Measurements from ENCODE around the gene NDOR1.

NDOR1 gene

DNA sequence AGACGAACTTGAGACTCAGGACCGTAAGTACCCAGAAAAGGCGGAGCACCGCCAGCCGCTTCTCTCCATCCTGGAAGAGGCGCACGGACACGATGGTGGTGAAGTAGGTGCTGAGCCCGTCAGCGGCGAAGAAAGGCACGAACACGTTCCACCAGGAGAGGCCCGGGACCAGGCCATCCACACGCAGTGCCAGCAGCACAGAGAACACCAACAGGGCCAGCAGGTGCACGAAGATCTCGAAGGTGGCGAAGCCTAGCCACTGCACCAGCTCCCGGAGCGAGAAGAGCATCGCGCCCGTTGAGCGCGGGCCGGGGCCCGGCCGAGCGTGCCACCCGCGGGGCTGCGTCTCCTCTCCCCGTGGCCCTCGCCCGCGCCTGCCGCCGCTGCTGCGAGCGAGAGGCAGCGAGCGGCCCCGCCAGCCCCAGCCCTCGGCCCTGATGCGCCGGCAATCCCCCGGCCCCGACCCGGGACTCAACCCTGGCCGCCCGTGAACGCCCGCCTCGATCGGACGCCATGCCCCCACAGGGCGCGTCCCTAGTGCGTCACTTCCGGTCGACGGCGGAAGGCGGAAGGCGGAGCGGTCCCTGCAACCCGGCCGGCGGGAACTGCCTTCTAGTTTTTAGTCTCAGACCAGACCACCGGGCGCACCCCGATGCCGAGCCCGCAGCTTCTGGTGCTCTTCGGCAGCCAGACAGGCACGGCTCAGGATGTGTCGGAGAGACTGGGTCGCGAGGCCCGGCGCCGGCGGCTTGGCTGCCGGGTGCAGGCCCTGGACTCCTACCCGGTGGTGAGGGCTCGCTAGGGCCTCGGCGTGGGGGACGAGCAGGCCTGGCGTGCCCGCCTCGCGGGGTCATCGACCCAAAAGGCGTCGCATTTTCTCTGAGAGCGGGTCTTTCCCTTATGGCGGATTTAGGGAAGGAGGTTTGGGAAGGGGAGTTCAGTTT is at the start of gene NDOR1, which contains the start of gene TMEM203:
Gene NDOR1, plus strand, starts transcription at position 575 of the 944 bp plus-strand sequence. Its CDS starts 78 bp downstream, at position 653.
Gene TMEM203, minus strand, starts transcription at position 523 of the 944 bp plus-strand sequence. Its CDS starts 234 bp downstream, at position 289.
- peak; percentile 90 to 97 (median 94) for DNase-seq (ENCODE audit: low read depth in 4 of 4, low spot score in 1 of 4)

DNA sequence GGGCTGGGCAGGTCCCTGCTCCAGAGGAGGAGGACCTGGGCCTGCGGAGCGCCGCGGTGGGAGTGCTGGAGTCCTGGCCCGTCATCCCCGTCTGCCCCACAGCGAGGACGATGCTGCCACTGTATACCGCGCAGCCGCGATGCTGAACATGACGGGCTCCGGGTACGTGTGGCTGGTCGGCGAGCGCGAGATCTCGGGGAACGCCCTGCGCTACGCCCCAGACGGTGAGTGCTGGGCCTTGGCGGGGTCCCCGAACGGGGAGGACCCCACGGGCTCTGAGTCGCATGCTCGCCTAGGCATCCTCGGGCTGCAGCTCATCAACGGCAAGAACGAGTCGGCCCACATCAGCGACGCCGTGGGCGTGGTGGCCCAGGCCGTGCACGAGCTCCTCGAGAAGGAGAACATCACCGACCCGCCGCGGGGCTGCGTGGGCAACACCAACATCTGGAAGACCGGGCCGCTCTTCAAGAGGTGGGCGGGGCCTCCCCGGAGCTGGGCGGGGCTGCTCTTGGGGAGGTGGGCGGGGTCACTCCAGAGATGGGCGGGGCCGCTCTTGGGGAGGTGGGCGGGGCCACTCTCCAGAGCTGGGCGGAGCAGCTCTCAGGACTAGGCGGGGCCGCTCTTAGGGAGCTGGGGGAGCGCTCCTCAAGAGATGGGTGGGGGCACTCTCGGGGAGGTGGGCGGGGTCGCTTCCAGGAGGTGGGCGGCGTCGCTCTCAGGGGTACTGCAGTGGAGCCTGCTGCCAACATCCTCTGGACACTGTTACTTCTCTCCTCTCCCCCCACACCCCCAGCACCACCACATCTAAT is 48.7 kb upstream of the NDOR1 start:
- peak; percentile 27 to 47 (median 44) for DNase-seq (ENCODE audit: low read depth in 4 of 4, low spot score in 1 of 4)

DNA sequence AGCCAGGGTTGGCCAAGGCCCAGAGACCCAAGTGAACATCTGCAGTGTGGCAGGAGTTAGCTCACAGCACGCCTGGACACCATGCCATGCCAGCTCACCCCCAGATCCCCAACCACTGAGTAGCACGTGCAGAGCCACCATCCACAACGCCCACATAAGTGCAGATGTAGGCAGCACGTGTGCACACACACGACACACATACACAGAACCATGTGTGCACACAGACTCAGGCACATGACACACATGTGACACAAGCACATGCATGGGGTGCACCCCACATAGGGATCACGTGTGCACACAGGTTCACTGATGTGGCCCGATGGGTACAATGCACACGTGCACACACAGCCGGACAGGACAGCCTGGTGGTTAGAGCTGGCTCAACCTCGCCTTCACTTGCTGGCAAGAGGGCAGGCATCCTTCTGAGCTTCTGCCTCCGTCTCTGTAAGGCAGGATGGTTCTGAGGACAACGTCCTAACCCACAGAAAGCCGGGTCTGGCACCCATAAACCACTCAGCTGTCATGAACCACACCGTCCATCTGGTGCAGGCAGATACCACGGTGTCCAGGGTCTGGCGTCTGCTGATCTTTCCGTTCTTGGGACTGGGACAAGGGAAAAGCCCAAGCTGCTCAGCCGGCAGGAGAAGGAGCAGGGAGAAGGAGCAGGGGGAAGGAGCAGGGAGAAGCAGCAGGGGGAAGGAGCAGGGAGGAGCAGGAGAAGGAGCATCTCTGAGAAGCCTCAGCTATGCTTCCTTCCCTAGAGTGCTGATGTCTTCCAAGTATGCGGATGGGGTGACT is 47.7 kb upstream of the NDOR1 start:
- DNase-seq (ENCODE audit: low read depth in 4 of 4, low spot score in 1 of 4) = no peak

DNA sequence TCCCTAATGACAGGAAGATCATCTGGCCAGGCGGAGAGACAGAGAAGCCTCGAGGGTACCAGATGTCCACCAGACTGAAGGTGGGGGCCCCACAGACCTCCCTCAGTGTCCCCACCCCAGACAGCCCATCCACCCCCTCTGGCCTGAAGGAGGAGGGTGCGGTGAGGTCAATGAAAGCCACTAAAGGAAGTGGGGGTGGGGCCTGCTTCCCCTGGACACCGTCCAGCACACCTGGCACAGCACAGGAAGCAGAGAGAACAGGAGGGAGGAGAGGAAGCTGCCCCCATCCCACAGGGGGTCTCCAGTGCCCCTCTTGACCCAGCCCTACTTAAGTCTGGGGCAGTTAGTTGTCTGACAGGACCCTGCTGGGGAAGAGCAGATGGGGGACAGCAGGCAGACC is 46.9 kb upstream of the NDOR1 start:
- no peak for DNase-seq (ENCODE audit: low read depth in 4 of 4, low spot score in 1 of 4)

DNA sequence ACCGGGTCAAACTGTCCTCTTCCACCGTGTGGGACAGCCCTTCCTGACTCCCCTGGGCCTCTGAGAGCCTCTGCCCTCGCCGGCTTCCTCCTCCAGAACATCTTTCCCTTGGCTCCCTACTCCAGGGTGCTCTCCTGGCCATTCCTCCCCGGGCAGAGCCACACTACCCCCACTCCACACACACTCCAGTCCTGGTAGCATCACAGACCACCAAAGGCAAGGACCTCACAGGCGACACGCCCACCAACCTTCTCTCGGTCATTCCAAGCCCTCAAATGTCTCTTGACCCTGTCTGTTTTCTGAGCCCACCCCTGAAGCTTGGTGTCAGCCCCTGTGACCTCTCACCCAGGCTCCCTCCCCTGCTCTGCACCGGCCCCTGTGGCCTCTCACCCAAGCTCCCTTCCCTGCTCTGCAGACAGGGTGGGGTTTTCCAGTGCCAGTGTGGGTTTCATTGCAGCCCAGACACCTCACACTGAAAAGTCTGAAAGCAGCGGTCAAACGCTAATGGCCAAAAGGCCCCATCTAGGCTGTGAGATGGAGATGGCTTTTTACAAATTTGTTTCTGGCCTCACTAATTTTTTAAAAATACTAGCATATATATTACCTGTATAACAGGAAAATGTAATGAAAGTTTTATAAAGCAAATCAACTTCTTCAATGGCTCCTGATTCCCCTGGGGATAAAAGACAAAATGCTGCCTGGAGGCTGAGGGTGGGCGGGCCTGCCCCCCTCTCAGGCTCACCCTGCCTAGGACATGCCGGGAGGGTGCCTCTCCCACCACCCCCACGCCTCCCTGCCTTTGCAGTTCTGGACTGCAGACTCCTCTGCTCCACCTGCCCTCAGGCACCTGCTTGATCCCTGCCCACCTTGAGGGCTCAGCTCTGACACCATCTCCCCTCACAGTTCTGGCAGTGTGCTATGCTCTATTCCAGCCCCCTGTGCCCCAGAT is 46.1 kb upstream of the NDOR1 start:
- DNase-seq (ENCODE audit: low read depth in 4 of 4, low spot score in 1 of 4) = no peak

DNA sequence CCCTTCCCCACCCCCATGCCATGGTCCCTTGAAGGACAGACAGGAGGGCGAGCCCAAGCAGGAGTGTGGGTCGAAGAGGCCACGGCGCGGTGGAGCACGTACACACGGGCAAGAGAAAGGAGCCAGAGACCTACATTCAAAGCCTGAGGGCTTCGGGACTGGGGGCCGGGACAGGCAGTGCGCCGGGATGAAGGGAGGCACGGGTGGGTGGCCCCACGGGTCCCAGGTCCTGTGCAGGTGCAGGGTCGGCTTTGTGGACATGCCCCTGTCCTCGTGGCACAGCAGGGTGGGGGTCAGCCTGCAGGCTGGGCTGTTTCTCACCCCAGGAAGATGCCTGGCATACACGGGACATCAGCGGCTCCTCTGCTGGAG is 45.5 kb upstream of the NDOR1 start:
- DNase-seq (ENCODE audit: low read depth in 4 of 4, low spot score in 1 of 4) = no peak

DNA sequence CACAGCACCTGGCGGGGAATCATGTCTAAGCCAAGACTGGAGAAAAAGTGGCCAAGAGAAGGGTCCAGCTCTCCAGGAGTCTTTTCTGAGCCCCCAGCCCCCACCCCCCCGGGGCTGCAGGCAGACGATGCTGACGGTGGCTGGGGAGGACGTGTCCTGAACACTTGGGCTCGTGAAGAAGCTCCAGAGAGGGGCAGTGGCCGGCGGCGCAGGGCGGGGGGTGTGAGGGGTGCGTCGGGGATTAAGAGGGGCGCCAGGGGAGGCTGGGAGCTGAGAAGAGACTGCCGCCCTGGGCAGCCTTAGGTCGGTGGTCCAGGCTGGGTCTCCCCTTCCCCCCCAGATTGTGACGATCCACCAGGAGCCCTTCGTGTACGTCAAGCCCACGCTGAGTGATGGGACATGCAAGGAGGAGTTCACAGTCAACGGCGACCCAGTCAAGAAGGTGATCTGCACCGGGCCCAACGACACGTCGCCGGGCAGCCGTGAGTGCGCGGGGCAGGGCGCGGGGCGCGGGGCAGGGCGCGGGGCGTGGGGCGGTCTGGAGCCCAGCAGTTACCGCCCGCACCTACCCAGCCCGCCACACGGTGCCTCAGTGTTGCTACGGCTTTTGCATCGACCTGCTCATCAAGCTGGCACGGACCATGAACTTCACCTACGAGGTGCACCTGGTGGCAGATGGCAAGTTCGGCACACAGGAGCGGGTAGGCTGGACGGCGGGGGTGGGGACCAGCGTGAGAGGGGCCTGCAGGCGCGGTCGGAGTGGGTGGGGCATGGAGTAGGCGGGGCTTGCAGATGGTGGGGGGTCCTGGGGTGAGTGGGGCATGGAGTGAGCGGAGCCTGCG is 44.6 kb upstream of the NDOR1 start:
- no peak for DNase-seq (ENCODE audit: low read depth in 4 of 4, low spot score in 1 of 4)

DNA sequence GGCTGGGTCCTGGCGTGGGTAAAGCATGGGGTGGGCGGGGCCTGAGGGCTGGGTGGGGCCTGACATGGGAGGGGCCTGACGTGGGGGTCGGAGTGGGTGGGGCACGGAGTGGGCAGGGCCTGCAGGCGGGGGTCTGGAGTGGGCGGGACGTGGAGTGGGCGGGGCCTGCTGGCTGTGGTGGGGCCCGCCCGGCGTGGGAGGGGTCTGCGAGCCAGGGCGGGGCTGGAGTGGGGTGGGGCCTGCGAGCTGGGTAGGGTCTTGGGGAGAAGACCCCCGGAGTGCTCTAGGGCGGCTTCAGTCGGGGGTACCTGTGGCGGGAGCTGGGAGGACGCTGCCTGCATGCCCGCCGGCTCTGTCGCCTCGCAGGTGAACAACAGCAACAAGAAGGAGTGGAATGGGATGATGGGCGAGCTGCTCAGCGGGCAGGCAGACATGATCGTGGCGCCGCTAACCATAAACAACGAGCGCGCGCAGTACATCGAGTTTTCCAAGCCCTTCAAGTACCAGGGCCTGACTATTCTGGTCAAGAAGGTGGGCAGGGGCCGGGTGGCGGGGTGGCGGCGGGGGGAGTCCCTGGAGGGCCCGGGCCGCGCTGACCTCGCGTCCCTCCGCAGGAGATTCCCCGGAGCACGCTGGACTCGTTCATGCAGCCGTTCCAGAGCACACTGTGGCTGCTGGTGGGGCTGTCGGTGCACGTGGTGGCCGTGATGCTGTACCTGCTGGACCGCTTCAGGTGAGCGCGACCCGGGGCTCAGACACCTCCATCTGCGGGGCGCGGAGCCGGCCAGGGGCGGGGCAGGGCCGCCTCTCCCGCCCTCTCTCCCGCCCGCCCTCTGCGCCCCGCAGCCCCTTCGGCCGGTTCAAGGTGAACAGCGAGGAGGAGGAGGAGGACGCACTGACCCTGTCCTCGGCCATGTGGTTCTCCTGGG is 43.7 kb upstream of the NDOR1 start:
- DNase-seq (ENCODE audit: low read depth in 4 of 4, low spot score in 1 of 4) = no peak

DNA sequence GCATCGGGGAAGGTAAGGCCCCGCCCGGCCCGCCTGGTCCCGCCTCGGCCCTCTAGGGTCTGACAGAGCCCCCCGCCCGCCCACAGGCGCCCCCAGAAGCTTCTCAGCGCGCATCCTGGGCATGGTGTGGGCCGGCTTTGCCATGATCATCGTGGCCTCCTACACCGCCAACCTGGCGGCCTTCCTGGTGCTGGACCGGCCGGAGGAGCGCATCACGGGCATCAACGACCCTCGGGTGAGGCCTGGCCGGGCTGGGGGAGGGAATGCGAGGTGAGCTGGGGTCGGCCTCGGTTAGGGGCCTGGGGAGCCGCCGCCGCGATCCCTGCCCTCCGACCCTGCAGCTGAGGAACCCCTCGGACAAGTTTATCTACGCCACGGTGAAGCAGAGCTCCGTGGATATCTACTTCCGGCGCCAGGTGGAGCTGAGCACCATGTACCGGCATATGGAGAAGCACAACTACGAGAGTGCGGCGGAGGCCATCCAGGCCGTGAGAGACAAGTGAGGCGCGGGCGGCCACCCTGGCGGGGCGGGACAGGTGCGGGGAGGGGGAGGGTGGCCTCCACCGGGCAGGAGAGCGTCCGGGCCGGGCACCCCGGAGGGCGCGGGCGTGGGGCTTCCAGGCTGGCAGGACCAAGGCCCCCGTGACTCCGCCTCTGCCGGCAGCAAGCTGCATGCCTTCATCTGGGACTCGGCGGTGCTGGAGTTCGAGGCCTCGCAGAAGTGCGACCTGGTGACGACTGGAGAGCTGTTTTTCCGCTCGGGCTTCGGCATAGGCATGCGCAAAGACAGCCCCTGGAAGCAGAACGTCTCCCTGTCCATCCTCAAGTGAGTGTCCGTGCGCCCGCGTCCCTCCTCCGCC is 42.8 kb upstream of the NDOR1 start:
- no peak for DNase-seq (ENCODE audit: low read depth in 4 of 4, low spot score in 1 of 4)

DNA sequence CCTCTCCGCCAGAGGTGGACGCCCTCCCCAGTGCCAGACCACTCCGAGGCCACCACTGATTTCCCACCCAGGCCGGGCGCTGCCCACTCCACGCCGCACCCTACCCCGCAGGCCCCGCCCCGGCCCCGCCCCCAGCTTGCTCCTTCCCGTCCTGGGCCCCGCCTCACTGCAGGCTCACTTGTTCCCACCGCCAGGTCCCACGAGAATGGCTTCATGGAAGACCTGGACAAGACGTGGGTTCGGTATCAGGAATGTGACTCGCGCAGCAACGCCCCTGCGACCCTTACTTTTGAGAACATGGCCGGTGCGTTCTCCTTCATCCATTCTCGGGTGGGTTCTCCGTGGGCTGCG is 42.2 kb upstream of the NDOR1 start:
- no peak for DNase-seq (ENCODE audit: low read depth in 4 of 4, low spot score in 1 of 4)

DNA sequence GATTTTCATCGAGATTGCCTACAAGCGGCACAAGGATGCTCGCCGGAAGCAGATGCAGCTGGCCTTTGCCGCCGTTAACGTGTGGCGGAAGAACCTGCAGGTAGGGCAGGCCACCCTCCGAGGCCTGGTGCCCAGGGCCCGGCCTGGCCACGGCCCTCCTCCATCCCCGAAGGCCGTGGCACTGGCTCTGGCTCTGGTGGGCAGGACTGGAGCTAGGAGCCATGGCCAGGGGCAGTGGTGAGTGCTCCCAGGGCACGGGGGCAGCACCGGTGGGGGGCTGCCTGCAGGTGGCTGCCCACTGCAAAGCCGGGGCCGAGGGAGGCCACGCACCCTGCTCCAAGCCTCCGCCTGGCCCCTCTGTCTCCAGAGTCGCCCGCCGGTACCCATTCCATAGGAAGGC is 41.7 kb upstream of the NDOR1 start:
- no peak for DNase-seq (ENCODE audit: low read depth in 4 of 4, low spot score in 1 of 4)

DNA sequence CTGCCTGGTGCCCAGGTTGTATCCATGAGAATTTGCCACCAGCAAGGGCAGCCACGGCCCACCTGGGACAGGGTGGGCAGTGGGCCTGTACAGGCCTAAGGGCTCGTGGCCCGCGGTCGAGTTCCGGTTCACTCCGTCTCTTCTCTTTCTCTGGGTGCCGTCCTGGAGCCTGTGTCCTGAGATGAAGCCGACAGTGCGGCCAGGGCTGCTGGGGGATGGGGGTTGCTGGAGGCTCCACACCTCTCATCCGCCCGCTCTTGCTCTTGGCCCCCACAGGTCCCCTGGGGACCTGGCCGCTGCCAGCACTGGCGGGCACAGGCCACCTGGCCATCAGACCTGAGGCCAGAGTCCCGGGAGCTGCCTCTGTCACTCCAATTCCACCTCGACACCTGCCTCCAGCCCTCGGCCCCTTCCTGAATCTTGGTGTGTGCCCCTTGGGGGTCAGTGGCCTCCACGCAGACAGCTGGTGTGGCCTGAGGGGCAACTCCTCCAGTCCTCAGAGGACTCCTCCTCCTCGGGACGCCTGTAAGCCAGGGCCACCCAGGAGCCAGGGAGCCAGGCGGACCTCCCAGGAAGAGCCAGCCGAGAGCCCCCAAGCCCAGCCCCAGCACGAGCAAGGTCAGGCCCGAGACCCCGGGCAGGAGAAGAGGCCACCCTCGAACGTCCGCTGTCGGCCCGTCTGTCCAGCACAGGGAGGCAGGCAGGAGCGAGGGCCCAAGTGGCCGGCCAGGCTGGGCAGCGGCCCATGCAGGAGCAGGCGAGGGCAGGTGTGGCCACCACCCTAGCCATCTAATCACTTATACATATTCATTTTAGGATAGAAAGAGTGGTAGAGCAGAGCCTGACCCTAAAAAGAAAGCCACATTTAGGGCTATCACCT is 40.9 kb upstream of the NDOR1 start:
- no peak for DNase-seq (ENCODE audit: low read depth in 4 of 4, low spot score in 1 of 4)

DNA sequence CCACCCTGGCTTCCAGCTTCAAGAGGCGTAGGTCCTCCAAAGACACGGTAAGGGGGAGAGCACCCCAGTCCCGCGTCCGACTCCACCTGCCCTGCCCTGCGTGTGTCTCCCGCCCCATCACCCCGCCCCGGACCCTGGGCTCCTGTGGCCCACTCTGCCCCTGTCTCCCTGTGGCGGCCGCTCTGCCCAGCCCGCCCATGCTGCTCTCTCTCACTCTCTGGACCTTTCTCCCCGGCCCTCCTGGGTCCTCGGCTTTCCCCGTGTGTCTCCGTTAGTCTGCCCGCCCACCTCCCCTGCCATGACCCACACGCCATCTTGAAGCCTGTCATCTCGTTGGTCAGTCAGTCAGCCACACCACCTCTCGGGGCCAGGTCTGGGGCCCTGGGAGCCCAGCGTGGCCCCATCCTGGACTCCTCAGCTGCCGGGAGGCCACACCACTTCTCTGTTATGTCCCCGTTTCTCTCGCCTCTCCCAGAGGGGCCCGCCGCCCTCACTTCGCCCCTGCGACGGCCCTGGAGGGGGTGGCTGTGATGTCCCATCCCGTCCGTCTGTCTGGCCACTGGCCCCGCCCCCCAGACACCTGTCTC is 40.2 kb upstream of the NDOR1 start:
- DNase-seq (ENCODE audit: low read depth in 4 of 4, low spot score in 1 of 4) = no peak

DNA sequence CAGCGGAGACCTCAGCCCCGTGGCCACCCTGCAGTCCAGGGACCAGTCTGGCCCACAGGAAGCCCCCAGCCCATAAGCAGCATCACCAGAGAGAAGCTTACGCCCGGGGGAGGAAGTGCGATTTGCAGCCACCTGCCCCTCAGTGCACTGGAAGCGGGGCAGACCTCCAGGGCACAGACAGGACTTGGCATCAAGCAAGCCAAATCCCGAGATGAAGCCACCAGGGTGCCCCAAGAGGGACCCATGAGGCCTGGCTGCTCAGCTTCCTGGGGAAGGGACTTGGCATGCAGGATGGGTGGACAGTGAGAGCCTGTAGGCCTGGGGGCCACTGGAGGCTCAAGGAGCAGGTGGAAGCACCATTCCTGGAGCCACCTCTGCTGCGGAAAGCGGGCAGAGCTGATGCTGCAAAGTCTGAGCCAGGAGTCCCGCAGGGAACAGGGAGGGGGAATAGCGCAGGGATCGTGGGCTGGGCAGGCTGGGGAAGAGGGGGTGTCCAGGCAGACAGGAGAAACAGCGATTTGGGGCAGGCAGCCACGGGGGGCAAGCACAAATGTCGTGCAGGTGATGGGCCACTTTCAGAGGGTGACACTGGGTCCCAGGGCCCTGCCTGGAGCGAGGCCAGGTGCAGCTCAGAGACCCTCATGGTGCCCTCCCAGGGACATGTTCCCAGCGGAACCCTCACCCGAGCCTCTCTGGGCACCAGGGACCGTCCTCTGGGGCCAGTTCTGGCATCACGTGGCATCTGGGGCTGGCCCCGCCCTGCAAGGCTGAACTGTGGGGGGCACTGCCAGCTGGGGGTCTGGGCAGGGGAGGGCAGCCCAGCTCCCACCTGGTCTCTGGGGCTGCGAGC is 38.9 kb upstream of the NDOR1 start:
- DNase-seq (ENCODE audit: low read depth in 4 of 4, low spot score in 1 of 4) = no peak

DNA sequence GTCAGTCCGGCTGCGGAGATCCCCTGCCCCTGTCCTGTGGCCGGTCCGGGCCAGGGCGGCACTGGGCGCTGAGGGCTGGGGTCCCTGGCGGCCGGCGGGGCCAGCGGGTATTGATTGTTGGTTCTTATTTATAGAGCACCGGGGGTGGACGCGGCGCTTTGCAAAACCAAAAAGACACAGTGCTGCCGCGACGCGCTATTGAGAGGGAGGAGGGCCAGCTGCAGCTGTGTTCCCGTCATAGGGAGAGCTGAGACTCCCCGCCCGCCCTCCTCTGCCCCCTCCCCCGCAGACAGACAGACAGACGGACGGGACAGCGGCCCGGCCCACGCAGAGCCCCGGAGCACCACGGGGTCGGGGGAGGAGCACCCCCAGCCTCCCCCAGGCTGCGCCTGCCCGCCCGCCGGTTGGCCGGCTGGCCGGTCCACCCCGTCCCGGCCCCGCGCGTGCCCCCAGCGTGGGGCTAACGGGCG is 38.2 kb upstream of the NDOR1 start:
- no peak for DNase-seq (ENCODE audit: low read depth in 4 of 4, low spot score in 1 of 4)

Measured in stimulated activated CD4-positive, alpha-beta T cell treated with anti-CD3 and anti-CD28 coated beads, Interleukin-1b, Interleukin-23, amount 100 ng/mL, for 24 hours (primary cell).